HepG2 (cell line): ENCODE data around the gene ABAT. TPM values are rescaled to one million over a fixed set of nuclear protein-coding genes. Genes with fewer than 3 reads are reported as not detected.

Experiments used
- ATAC-seq: fragments of 200-7000 bp; cut with Tn5 transposase; 3 replicates; pipeline ENCODE4 v1.9.1; 2020; ENCODE audit warnings: mild to moderate bottlenecking, moderate library complexity
- BruUV-seq: library from RNA; stranded (reverse); fragments of 400-500 nt; replicated peaks from 2 replicates; lab custom pipeline; 2021; lab: Mats Ljungman, UMichigan
- CTCF ChIA-PET: fragments of 300-600 bp; formaldehyde crosslinking; extraction: SDS; loops from one replicate; lab custom pipeline; 2021; ENCODE audit warnings: low total read pairs, inconsistent platforms, low intra/inter-chr PET ratio; lab: Yijun Ruan, JAX
- POLR2A ChIA-PET: fragments of 350-600 bp; sonication (Branson Sonifier 250); formaldehyde crosslinking; loops from one replicate; lab custom pipeline; 2020; ENCODE audit warnings: antibody characterized with exemption, inconsistent platforms; lab: Yijun Ruan, JAX
- DNase-seq: peaks from one replicate; pipeline ENCODE4 v3.0.0-alpha.2; 2015; ENCODE audit warnings: low spot score
- FAIRE-seq: peaks from 3 replicates; lab custom pipeline; 2011; peaks lifted over from hg19 to GRCh38; lab: Jason Lieb, UNC
- H2AFZ ChIP-seq: one replicate; pipeline ENCODE4 v1.6.1; 2011; ENCODE audit warnings: low read length, inconsistent platforms
- H3K27ac ChIP-seq: fragments of 300-600 bp; 3 replicates; pipeline ENCODE4 v1.8.0; 2011; ENCODE audit warnings: mixed run types, mild to moderate bottlenecking, mixed read lengths, low read length, inconsistent platforms; ENCODE audit not compliant: insufficient read depth; ENCODE audit errors: extremely low read length
- H3K27me3 ChIP-seq, 2 experiments: fragments of 200-600 bp in 1 of 2; 2 replicates in 1 of 2; 3 replicates in 1 of 2; pipeline versions ENCODE4 v1.6.0 to v1.8.0; 2011; ENCODE audit warnings: low read length in 2 of 2, mild to moderate bottlenecking in 2 of 2, moderate library complexity in 2 of 2, inconsistent platforms in 1 of 2; ENCODE audit not compliant: insufficient read depth in 2 of 2, control insufficient read depth in 1 of 2
- H3K36me3 ChIP-seq, 2 experiments: fragments of 200-600 bp in 1 of 2; replicated peaks in 1 of 2; 2 replicates in 1 of 2; 3 replicates in 1 of 2; pipeline versions ENCODE4 v1.5.1 to v1.8.0; 2011; ENCODE audit warnings: low read length in 2 of 2, inconsistent platforms in 1 of 2; ENCODE audit not compliant: insufficient read depth in 2 of 2, control insufficient read depth in 1 of 2
- H3K4me1 ChIP-seq: 2 replicates; pipeline ENCODE4 v1.5.1; 2012; ENCODE audit warnings: low read length, inconsistent platforms; ENCODE audit not compliant: insufficient read depth
- H3K4me2 ChIP-seq: 2 replicates; pipeline ENCODE4 v1.6.0; 2011; ENCODE audit warnings: low read depth, low read length, inconsistent platforms
- H3K4me3 ChIP-seq, 3 experiments: fragments of 200-600 bp in 1 of 3; sonication (generic), shearing (Covaris generic) in 1 of 3; replicated peaks in 1 of 3; 2 replicates each; pipeline ENCODE4 v1.5.1; 2011 to 2016; ENCODE audit warnings: low read length in 3 of 3, inconsistent platforms in 2 of 3, low read depth in 2 of 3, mild to moderate bottlenecking in 2 of 3, control low read depth in 1 of 3, mixed read lengths in 1 of 3; ENCODE audit not compliant: insufficient read depth in 1 of 3
- H3K79me2 ChIP-seq: one replicate; pipeline ENCODE4 v1.6.1; 2011; ENCODE audit warnings: low read length, inconsistent platforms; ENCODE audit not compliant: insufficient read depth
- H3K9ac ChIP-seq: 2 replicates; pipeline ENCODE4 v1.6.0; 2011; ENCODE audit warnings: mild to moderate bottlenecking, low read depth, low read length, inconsistent platforms; ENCODE audit not compliant: insufficient read depth
- H3K9me3 ChIP-seq: 2 replicates; pipeline ENCODE4 v1.5.1; 2012; ENCODE audit warnings: mild to moderate bottlenecking, low read length
- H4K20me1 ChIP-seq: 2 replicates; pipeline ENCODE4 v1.6.0; 2011; ENCODE audit warnings: inconsistent platforms, mild to moderate bottlenecking, low read length, moderate library complexity; ENCODE audit not compliant: insufficient read depth
- KMT2A ChIP-seq: sonication (generic); formaldehyde crosslinking; IDR thresholded peaks from 2 replicates; pipeline ENCODE4 v1.4.0; 2020; ENCODE audit warnings: missing genetic modification reagents
- MAFF ChIP-seq: IDR thresholded peaks from 2 replicates; pipeline ENCODE4 v1.6.1; 2011; ENCODE audit warnings: low read depth, low read length, improper control_type of control experiment
- SMARCC2 ChIP-seq: fragments of 450-650 bp; IDR thresholded peaks from 2 replicates; pipeline ENCODE4 v1.6.1; 2017; ENCODE audit warnings: antibody characterized with exemption, mild to moderate bottlenecking
- ZBTB40 ChIP-seq, 2 experiments: fragments of 450-650 bp in 1 of 2; sonication (generic) in 1 of 2; formaldehyde crosslinking in 1 of 2; IDR thresholded peaks; 2 replicates each; pipeline versions ENCODE4 v1.6.1 to v1.8.0; 2016 to 2022; ENCODE audit warnings: antibody characterized with exemption in 1 of 2, mild to moderate bottlenecking in 1 of 2, missing genetic modification reagents in 1 of 2
- ZNF331 ChIP-seq: sonication (generic); formaldehyde crosslinking; IDR thresholded peaks from 2 replicates; pipeline ENCODE4 v1.4.0; 2020; ENCODE audit warnings: missing genetic modification reagents
- ZNF350 ChIP-seq: sonication (generic); formaldehyde crosslinking; IDR thresholded peaks from 2 replicates; pipeline ENCODE4 v1.4.0; 2020; ENCODE audit warnings: mild to moderate bottlenecking, low read depth, missing genetic modification reagents, borderline replicate concordance
- ZNF367 ChIP-seq: sonication (generic); formaldehyde crosslinking; IDR thresholded peaks from 2 replicates; pipeline ENCODE4 v1.4.0; 2020; ENCODE audit warnings: missing genetic modification reagents, borderline replicate concordance
- WGBS: methylation state at CpG from one replicate; pipeline ENCODE4 v1.1.6; 2017; ENCODE audit warnings: low lambda C conversion rate; 5-methylcytosine and 5-hydroxymethylcytosine counted together
- in situ Hi-C: cut with HindIII; loops from 2 replicates; pipeline ENCODE4 v1.10.0; 2017; ENCODE audit warnings: low pct_unique_long_range_greater_than_20kb; ENCODE audit not compliant: extremely low pct_ligation_motif_present
- intact Hi-C: fragments of 100-400 bp; cut with micrococcal nuclease; formaldehyde crosslinking; loops from one replicate; pipeline ENCODE4 v1.10.0; 2022; ENCODE audit not compliant: unreplicated experiment
- polyA plus RNA-seq, 8 experiments: library from polyadenylated mRNA; depleted of rRNA in 3 of 8; stranded (reverse) in 7 of 8; unstranded in 1 of 8; fragments of >200 nt; fragmentation: Illumina TruSeq in 4 of 8; extraction: Trizol in 4 of 8; gene quantifications; 2 replicates each; pipeline versions ENCODE4 v1.2.1 to v1.2.3, GENCODE V29; 2011 to 2016; ENCODE audit warnings: low read depth in 4 of 8, missing spikeins in 1 of 8, mixed read lengths in 1 of 8; ENCODE audit not compliant: insufficient read depth in 1 of 8
- total RNA-seq, 5 experiments: library from RNA; depleted of rRNA; stranded (reverse); fragments of >200 nt; fragmentation: Illumina TruSeq; extraction: Trizol; gene quantifications; 2 replicates each; pipeline ENCODE4 v1.2.3, GENCODE V29; 2016; ENCODE audit warnings: low read depth in 1 of 5
- TF ChIP-seq, protein P1 (sequence below): sonication (generic); formaldehyde crosslinking; IDR thresholded peaks from 2 replicates; pipeline ENCODE4 v1.5.0; 2020; ENCODE audit warnings: mild to moderate bottlenecking, missing genetic modification reagents, borderline replicate concordance
- TF ChIP-seq, protein P2 (sequence below): sonication (generic); formaldehyde crosslinking; IDR thresholded peaks from 2 replicates; pipeline ENCODE4 v1.8.0; 2022; ENCODE audit warnings: low read depth, missing genetic modification reagents

The ABAT gene
- total and polyA plus RNA-seq, 2 of the 13 experiments (the other 11 are each of a cell fraction or from before 2014, with no cell fraction given) = 47.6 to 97.3 TPM

GRCh38 chr16:8645141-8645521 lies 29.3 kb upstream of the ABAT start:
- no TSS peak for BruUV-seq
- Histone ChIP-seq H3K9me3 (no peaks in the 10 kb centered on the region), H3K4me1 (peaks cover 3% of the 10 kb centered on the region), H3K79me2 (no peaks in the 10 kb centered on the region), H4K20me1 (no peaks in the 10 kb centered on the region), H3K27ac (no peak overlapping the region), H3K27me3 (no peaks in the 10 kb centered on the region), H3K4me3 (no peak overlapping the region), H2AFZ (no peak overlapping the region), H3K36me3 (peaks cover 61 to 79% of the 10 kb centered on the region in 2 experiments), H3K9ac (no peak overlapping the region), H3K4me2 (no peak overlapping the region)
- 83% methylated on average over 11 of the region's 11 CpGs for WGBS
- in situ Hi-C loops = no loop called here
- intact Hi-C loops = no loop called here
- ATAC-seq (no peak), DNase-seq (no peak), FAIRE-seq (no peak)
- ChIA-PET CTCF (no interaction called here), POLR2A (no interaction called here)
- TF ChIP-seq MAFF (no peak), ZNF350 (CRISPR knock-in tag) (no peak), KMT2A (CRISPR knock-in tag) (no peak), SMARCC2 (no peak), ZNF331 (no peak), ZBTB40 (IDR thresholded peaks at IDR 0.05) (no peak), ZBTB40 (CRISPR knock-in tag; IDR thresholded peaks at IDR 0.05) (no peak), ZNF367 (CRISPR knock-in tag) (no peak)
- TF ChIP-seq, protein P1, sequence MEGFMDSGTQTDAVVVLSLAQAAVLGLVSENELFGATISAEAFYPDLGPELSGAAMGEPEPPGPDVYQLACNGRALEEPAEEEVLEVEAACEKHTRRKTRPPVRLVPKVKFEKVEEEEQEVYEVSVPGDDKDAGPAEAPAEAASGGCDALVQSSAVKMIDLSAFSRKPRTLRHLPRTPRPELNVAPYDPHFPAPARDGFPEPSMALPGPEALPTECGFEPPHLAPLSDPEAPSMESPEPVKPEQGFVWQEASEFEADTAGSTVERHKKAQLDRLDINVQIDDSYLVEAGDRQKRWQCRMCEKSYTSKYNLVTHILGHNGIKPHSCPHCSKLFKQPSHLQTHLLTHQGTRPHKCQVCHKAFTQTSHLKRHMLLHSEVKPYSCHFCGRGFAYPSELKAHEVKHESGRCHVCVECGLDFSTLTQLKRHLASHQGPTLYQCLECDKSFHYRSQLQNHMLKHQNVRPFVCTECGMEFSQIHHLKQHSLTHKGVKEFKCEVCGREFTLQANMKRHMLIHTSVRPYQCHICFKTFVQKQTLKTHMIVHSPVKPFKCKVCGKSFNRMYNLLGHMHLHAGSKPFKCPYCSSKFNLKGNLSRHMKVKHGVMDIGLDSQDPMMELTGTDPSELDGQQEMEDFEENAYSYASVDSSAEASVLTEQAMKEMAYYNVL (CRISPR knock-in tag) = no peak
- TF ChIP-seq, protein P2, sequence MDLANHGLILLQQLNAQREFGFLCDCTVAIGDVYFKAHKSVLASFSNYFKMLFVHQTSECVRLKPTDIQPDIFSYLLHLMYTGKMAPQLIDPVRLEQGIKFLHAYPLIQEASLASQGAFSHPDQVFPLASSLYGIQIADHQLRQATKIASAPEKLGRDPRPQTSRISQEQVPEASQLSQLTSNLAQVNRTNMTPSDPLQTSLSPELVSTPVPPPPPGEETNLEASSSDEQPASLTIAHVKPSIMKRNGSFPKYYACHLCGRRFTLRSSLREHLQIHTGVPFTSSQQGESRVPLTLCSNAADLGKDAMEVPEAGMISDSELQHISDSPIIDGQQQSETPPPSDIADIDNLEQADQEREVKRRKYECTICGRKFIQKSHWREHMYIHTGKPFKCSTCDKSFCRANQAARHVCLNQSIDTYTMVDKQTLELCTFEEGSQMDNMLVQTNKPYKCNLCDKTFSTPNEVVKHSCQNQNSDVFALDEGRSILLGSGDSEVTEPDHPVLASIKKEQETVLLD = no peak
